Keratinocyte (primary cell): Measurements from ENCODE around the gene IFT25. TPM values are rescaled to one million over a fixed set of nuclear protein-coding genes. Genes with fewer than 3 reads are reported as not detected.

Experiments used
- DNase-seq: peaks from one replicate; pipeline ENCODE4 v3.0.0-alpha.2; 2011; ENCODE audit warnings: low read depth, missing footprints, low spot score
- FAIRE-seq: peaks from 2 replicates; lab custom pipeline; 2011; peaks lifted over from hg19 to GRCh38; lab: Jason Lieb, UNC
- H2AFZ ChIP-seq: 2 replicates; pipeline ENCODE4 v1.6.0; 2012; ENCODE audit warnings: low read length, control low read depth, inconsistent platforms; ENCODE audit not compliant: control insufficient read depth
- H3K27ac ChIP-seq: 2 replicates; pipeline ENCODE4 v1.5.1; 2011; ENCODE audit warnings: low read length; ENCODE audit not compliant: control insufficient read depth, insufficient read depth
- H3K27me3 ChIP-seq: 3 replicates; pipeline ENCODE4 v1.6.0; 2011; ENCODE audit warnings: low read length; ENCODE audit not compliant: control insufficient read depth, insufficient read depth; ENCODE audit errors: extremely low read depth
- H3K36me3 ChIP-seq, 2 experiments: 2 replicates in 1 of 2; 3 replicates in 1 of 2; pipeline ENCODE4 v1.5.1; 2011; ENCODE audit warnings: low read length in 2 of 2, mild to moderate bottlenecking in 1 of 2; ENCODE audit not compliant: control insufficient read depth in 2 of 2, insufficient read depth in 2 of 2; ENCODE audit errors: extremely low read depth in 1 of 2
- H3K4me1 ChIP-seq: 3 replicates; pipeline ENCODE4 v1.5.1; 2011; ENCODE audit warnings: low read length; ENCODE audit not compliant: control insufficient read depth, insufficient read depth; ENCODE audit errors: extremely low read depth
- H3K4me2 ChIP-seq: 3 replicates; pipeline ENCODE4 v1.6.0; 2011; ENCODE audit warnings: low read depth, low read length; ENCODE audit not compliant: control insufficient read depth, insufficient read depth; ENCODE audit errors: extremely low read depth
- H3K4me3 ChIP-seq, 3 experiments: fragments of 200-600 bp in 1 of 3; sonication (generic) in 1 of 3; 2 replicates in 2 of 3; 3 replicates in 1 of 3; pipeline ENCODE4 v1.5.1; 2011 to 2016; ENCODE audit warnings: low read length in 3 of 3, mild to moderate bottlenecking in 3 of 3, control low read depth in 2 of 3, inconsistent platforms in 1 of 3, low read depth in 1 of 3, mixed read lengths in 1 of 3, mixed run types in 1 of 3, moderate library complexity in 1 of 3; ENCODE audit not compliant: control insufficient read depth in 2 of 3, insufficient read depth in 2 of 3; ENCODE audit errors: extremely low read depth in 1 of 3
- H3K79me2 ChIP-seq: 2 replicates; pipeline ENCODE4 v1.6.0; 2012; ENCODE audit warnings: low read length; ENCODE audit not compliant: control insufficient read depth, insufficient read depth
- H3K9ac ChIP-seq: 3 replicates; pipeline ENCODE4 v1.6.0; 2011; ENCODE audit warnings: low read length; ENCODE audit not compliant: control insufficient read depth, insufficient read depth; ENCODE audit errors: extremely low read depth
- H3K9me1 ChIP-seq: 3 replicates; pipeline ENCODE4 v1.6.0; 2011; ENCODE audit warnings: low read length; ENCODE audit not compliant: control insufficient read depth, insufficient read depth; ENCODE audit errors: extremely low read depth
- H3K9me3 ChIP-seq: 2 replicates; pipeline ENCODE4 v1.5.1; 2012; ENCODE audit warnings: low read depth, low read length; ENCODE audit not compliant: control insufficient read depth
- H4K20me1 ChIP-seq: 3 replicates; pipeline ENCODE4 v1.6.0; 2011; ENCODE audit warnings: low read length; ENCODE audit not compliant: control insufficient read depth, insufficient read depth; ENCODE audit errors: extremely low read depth
- EZH2 ChIP-seq: IDR thresholded peaks from one replicate; pipeline ENCODE4 v1.6.1; 2012; ENCODE audit warnings: inconsistent platforms, mild to moderate bottlenecking, low read length, moderate library complexity
- dilution Hi-C: fragments of 300-500 bp; cut with MboI; formaldehyde crosslinking; loops from one replicate; pipeline ENCODE4 v1.7.0; 2020; ENCODE audit warnings: low sequenced_read_pairs; ENCODE audit not compliant: extremely low pct_ligation_motif_present
- polyA plus RNA-seq, 5 experiments: library from polyadenylated mRNA; depleted of rRNA in 3 of 5; stranded (reverse) in 3 of 5; stranded (forward) in 1 of 5; unstranded in 1 of 5; fragments of >200 nt; gene quantifications; 1 replicate in 1 of 5; 2 replicates in 3 of 5; 3 replicates in 1 of 5; pipeline versions ENCODE4 v1.2.1 to v1.2.3, GENCODE V29; 2011 to 2012; ENCODE audit warnings: missing spikeins in 2 of 5, low read depth in 1 of 5, low replicate concordance in 1 of 5
- TF ChIP-seq, protein P1 (sequence below), 3 experiments: IDR thresholded peaks in 1 of 3; conservative IDR thresholded peaks in 1 of 3; optimal IDR thresholded peaks in 1 of 3; 2 replicates in 2 of 3; 3 replicates in 1 of 3; pipeline versions ENCODE3 to v1.5.1; 2011; ENCODE audit warnings: low read length in 3 of 3, mild to moderate bottlenecking in 3 of 3, moderate library complexity in 2 of 3, control low read depth in 1 of 3, inconsistent platforms in 1 of 3; ENCODE audit not compliant: insufficient read depth in 2 of 3; ENCODE audit errors: extremely low read depth in 1 of 3

The IFT25 gene
- polyA plus RNA-seq, 1 donor (not counting 4 experiments of a cell fraction or from before 2014, with no cell fraction given), result 64.3 TPM

DNA sequence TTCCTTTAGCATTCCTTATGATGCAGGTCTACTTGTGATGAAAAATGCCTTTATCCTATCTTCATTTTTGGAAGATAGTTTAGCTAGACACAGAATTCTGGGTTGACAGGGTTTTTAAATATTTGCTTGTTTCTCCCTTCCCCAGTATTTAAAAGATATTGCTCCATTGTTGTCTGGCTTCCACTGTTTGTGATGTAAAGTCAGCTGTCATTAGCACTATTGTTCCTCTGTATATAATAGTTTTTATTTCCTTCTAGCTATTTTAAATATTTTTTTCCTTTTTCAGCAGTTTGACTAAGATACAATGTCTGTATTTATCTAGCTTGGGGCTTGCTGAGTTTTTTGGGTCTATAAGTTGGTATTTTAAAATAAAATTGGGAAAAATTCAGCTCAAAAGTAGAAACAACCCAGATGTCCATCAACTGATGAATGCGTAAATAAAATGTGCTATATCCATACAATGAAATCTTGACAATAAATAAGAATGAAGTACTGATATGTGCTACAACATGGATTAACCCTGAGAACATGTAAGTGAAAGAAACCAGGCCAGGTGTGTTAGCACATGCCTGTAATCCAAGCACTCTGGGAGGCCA, 11.2 kb downstream of the IFT25 start:
- no peaks in the 10 kb centered on the region for H4K20me1 ChIP-seq
- no peaks in the 10 kb centered on the region for H3K4me1 ChIP-seq
- H2AFZ ChIP-seq, result no peak overlapping the region
- no peak overlapping the region for H3K4me3 ChIP-seq
- FAIRE-seq (no peak), DNase-seq (no peak)
- no peak overlapping the region for H3K9ac ChIP-seq
- H3K79me2 ChIP-seq, result no peaks in the 10 kb centered on the region
- H3K4me2 ChIP-seq, result no peak overlapping the region
- H3K9me3 ChIP-seq, result peaks cover 5% of the 10 kb centered on the region
- dilution Hi-C loops, result no loop called here
- no peaks in the 10 kb centered on the region for H3K9me1 ChIP-seq
- TF ChIP-seq, protein P1, sequence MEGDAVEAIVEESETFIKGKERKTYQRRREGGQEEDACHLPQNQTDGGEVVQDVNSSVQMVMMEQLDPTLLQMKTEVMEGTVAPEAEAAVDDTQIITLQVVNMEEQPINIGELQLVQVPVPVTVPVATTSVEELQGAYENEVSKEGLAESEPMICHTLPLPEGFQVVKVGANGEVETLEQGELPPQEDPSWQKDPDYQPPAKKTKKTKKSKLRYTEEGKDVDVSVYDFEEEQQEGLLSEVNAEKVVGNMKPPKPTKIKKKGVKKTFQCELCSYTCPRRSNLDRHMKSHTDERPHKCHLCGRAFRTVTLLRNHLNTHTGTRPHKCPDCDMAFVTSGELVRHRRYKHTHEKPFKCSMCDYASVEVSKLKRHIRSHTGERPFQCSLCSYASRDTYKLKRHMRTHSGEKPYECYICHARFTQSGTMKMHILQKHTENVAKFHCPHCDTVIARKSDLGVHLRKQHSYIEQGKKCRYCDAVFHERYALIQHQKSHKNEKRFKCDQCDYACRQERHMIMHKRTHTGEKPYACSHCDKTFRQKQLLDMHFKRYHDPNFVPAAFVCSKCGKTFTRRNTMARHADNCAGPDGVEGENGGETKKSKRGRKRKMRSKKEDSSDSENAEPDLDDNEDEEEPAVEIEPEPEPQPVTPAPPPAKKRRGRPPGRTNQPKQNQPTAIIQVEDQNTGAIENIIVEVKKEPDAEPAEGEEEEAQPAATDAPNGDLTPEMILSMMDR (optimal IDR thresholded peaks at IDR 0.05 in 1 of 3, IDR thresholded peaks at IDR 0.05 in 1 of 3, conservative IDR thresholded peaks at IDR 0.05 in 1 of 3; ENCODE audit: extremely low read depth in 1 of 3, insufficient read depth in 2 of 3, low read length in 3 of 3), result no peak
- no peak for TF ChIP-seq EZH2
- no peak overlapping the region for H3K27ac ChIP-seq
- no peaks in the 10 kb centered on the region for H3K27me3 ChIP-seq
- peaks cover 2 to 6% of the 10 kb centered on the region in 2 experiments for H3K36me3 ChIP-seq

DNA sequence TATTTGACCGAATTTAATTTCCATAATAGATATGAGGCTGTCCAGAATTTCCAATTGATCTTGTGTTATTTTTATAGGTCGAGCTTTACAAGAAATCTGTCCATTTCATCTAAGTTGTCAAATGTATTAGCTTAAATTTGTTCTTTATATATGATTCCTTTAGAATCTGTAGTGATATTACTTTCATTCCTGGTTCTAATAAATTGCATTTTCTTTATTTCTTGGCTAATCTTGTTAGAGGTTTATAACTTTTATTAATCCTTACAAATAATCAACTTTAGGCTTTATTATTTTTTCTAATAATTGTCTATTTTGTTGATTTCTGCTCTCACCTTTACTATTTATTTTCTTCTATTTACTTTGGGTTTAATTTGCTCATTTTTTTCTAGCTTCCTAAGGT, 14.0 kb downstream of the IFT25 start:
- TF ChIP-seq, protein P1 (optimal IDR thresholded peaks at IDR 0.05 in 1 of 3, IDR thresholded peaks at IDR 0.05 in 1 of 3, conservative IDR thresholded peaks at IDR 0.05 in 1 of 3; ENCODE audit: extremely low read depth in 1 of 3, insufficient read depth in 2 of 3, low read length in 3 of 3), result no peak
- no peak for TF ChIP-seq EZH2
- H3K4me1 ChIP-seq, result no peaks in the 10 kb centered on the region
- H3K27me3 ChIP-seq, result no peaks in the 10 kb centered on the region
- H3K9me1 ChIP-seq, result no peaks in the 10 kb centered on the region
- no peak overlapping the region for H3K9ac ChIP-seq
- H3K4me2 ChIP-seq, result no peak overlapping the region
- FAIRE-seq, result no peak
- no peaks in the 10 kb centered on the region for H4K20me1 ChIP-seq
- peaks cover 6 to 10% of the 10 kb centered on the region in 2 experiments for H3K36me3 ChIP-seq
- H2AFZ ChIP-seq, result no peak overlapping the region
- H3K9me3 ChIP-seq, result peaks cover 5% of the 10 kb centered on the region
- no peaks in the 10 kb centered on the region for H3K79me2 ChIP-seq
- H3K4me3 ChIP-seq, result no peak overlapping the region
- no peak overlapping the region for H3K27ac ChIP-seq
- DNase-seq, result no peak
- dilution Hi-C loops, result no loop called here
